RKO (cell line): ENCODE results near the gene NRG2.
A peak's percentile ranks its signal among the peaks of the same experiment; 100 is the strongest.

Experiments
- DNase-seq: peaks from one replicate; pipeline ENCODE4 v3.0.0-alpha.2; 2016; ENCODE audit warnings: low spot score

Gene NRG2

DNA sequence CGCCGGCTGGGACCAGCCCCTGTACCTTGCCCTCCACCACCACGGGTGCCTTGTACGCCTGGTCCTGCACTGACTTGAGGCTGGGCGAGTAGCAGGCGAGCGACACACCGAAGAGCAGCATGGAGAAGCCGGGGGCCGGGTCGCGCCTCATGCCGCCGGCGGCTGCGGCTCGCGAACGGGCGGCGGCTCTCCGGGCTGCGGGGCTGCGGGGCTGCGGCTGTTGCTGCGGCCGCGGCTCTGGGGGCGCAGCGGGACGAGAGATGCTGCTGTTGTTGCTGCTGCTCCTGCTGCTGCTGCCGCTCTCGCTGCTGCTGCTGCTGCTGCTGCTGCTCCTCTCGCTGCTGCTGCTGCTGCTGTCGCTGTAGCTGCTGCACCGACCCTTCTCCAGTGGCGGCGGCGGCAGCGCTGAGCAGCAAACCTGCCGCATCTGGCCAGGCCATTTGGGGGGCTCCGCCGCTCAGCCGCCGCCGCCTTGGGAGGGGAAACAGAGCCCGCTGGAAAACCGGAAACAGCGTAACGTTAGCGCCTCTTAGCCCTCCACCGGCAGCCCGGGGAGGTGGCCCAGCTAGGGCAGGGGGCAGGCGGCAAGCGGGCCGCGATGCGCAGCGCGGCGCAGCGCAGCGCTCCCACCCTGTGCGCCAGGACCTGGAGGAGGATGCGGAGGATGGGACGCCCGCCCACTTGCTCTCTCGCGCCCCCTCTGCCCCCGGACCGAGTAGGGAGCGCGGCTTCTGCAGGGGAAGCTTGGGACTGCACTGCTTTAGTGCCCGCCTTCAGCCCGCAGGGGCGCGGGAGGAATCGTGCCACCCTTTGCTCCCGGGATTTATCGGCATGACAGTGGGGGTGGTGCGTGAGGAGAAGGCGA, at the start of gene NRG2:
TSS of gene NRG2 (minus strand) at position 657 of the 865 bp plus-strand sequence.
- DNase-seq, result no peak

DNA sequence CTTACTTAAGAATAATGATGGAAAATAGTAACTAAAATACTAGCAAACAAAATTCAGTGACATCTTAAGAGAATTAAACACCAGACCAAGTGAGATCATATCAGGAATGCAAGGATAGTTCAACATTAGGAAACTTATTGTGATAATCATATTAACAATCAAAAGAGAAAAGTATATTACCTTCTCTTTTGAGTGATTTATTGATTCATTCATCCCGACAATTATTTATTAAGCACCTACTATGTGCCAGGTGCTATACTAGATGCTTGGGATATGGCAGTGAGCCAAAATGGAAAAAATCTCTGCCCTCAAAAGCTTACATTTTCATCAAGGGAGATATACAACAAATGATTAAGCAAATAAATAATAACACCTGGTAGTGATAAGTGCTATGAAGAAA, 47.2 kb upstream of the NRG2 start:
- DNase-seq, result no peak

DNA sequence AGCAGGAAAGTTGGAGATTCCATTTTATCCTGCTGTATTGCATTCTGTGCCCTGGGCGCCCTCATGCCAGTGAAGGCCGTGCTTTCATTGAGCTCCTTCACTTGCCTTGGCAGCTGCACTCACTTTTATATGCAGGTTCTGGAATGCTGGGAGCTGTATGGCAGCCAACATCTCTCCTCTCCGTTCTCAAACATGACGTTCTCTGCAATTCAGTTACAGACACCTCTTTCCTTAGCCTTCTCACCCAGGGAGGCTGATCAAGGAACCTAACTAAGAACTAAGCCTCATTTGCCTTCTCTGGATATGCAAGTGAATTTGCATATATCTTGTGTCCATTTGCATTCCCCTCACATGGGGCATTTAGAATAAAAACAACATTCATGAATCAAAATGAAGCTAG, 41.4 kb upstream of the NRG2 start:
- no peak for DNase-seq

DNA sequence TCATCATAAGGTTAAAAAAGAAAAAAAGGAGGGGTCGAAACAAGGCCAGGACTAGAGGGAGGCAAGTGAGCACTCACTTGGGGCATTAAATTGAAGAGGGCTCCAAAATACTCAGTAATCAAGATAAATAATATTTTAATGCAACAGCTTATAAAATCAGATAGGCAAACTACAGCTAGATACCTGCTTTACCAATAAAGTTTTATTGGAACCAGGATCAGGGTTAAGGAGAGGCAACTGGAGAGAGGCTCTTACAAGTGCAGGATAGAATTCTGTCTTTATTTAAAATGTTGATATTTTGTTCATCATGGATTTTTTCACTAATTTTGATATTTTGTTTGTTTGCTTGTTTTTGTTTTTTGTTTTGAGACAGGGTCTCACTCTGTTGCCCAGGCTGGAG, 40.6 kb upstream of the NRG2 start:
- DNase-seq, result no peak

DNA sequence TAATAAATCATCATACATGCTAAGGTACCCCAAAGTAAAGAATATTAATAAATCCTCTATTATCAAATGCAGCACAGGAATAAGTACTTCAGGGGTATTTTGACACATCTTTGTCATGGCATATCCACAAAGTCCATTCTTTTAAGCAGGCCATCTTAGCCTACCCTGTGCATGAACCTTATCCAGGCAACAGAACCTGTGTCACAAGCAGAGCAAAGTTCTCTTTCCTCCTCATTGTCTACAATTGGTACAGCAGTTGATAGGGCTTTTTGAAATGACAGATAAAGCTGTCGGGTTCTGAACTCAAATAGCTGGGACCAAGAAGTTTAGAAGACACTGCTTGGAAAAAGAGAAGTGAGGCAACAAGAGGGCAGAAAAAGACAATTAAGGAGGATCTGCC, 40.0 kb upstream of the NRG2 start:
- no peak for DNase-seq

DNA sequence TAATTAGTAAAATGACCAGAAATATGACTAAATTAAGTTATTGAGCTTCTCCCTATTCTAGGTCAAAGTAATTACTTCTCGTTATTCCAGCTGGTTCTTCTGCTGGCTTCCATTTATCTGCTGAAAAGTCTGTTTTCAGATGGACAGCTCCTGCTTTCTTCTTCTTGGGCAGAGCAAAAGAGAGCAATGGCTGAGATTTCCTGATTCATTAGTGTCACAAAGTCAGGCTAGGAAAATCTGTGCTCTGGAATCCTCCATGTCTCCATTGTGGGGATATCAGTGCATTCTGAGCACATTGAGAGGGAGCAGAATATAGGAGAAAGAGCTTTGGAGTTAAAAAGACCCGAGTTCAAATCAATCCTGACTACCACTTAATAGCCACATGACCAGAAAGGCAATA, 33.7 kb upstream of the NRG2 start:
- no peak for DNase-seq

DNA sequence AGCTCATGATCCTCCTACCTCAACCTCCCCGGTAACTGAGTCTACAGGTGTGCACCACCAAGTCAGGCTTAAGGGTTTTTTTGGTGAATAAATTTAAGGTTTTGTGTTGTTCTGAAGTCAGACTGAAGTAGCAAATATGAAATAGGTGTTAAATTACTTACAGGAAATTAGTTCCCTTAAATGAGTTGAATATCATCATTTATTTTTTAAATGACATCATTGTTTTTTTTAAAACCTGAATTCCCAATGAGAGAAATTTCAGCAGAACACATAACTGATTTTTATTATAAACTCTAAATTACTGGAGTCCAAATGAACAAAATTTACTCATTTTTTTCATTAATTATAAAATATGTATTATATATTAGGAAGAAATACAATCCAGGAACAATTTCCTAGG, 33.0 kb upstream of the NRG2 start:
- no peak for DNase-seq

DNA sequence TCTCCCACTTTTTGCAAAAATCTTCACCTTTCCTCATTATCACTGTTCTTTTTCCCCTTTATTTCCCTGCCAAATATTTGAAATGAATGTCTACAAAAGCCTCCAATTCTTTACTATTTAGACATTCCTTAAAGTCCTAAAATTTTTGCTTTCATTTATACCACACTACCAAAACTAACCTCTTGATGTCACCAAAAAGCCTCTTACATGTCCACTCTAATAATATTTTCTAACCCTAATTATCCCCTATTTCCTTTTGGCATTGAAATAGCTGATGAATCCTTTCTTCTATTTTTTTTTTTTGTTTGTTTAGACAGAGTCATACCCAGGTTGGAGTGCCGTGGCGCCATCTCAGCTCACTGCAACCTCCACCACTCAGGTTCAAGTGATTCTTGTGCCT, 32.3 kb upstream of the NRG2 start:
- DNase-seq, result peak; percentile 69

DNA sequence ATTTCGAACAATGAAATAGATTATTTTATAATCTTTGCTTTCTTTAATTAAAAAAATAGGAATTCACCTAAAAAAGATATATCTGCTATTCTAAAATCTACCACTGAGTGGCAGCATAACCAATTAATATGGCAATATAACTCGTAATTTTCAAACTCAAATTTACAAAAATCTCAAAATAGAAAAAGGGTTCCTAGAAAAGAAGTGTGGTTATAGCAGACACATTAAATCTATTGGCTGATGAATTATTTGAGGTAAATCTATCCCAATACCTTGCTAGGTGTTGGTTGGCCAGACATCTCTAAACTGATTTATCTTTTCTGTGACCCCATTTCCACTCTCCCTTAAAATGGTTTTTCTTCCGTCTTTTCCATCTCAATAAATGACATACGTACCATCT, 30.2 kb upstream of the NRG2 start:
- DNase-seq, result peak; percentile 42

DNA sequence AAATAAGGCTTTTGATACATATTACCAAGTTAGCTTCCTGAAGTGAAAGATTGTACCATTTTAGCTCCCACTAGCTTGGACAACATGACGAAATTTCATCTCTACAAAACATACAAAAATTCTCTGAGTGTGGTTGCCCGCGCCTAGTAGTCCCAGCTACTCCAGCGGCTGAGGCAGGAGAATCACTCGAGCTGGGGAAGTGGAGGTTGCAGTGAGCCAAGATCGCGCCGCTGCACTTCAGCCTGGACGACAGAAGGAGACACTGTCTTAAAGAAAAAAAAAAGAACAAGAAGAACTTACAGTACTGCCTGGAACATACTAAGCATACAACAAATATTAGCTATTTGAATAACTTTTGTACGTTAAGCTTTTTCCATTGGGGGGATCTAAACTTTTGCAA, 29.7 kb upstream of the NRG2 start:
- DNase-seq, result no peak

DNA sequence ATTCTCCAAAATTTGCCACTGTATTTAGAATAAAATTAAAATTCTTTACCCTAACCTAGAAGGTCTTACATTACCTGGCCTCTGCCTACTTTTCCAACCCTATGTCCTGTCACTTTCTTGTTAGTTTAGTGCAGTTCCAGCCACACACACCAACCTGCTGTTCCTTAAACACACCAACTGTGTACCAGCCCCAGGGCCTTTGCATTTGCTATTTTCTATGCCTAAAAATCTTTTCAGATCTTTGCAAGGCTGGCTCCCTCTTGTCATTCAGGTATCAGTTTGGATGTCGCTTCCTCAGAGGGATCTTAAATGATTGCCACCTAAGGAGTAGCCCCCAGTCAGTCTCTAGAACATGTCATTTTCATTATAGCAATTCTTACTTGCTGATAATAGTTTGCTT, 17.7 kb upstream of the NRG2 start:
- no peak for DNase-seq

DNA sequence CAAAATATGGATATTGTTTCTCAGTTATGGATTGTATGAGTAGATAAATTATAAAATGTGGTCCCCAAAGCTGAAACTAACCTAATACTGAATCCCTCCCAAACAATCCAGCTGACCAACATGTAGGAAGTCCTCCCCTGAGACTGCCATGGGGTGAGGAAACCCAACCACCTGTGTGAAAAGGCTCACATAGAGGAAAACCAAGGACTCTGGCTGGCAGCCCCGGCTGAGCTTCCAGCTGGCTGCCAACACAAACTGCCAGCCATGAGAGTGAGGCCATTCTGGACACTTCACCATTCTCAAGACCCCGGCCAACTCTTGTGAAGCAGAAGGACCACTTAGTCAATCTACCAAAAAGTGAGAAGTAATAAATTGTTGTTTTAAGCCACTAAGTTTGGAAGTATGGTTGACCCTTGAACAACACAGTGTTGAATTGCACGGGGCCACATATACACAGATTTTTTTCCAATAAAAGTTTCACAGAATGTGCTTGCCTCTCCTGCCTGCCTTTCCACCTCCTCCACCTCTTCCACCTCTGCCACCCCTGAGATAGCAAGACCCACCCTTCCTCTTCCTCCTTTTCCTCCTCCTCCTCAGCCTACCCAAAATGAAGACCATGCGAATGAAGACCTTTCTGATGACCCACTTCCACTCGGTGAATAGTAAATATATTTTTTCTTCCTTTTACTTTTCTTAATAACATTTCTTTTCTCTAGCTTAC, 15.3 kb upstream of the NRG2 start:
- no peak for DNase-seq

DNA sequence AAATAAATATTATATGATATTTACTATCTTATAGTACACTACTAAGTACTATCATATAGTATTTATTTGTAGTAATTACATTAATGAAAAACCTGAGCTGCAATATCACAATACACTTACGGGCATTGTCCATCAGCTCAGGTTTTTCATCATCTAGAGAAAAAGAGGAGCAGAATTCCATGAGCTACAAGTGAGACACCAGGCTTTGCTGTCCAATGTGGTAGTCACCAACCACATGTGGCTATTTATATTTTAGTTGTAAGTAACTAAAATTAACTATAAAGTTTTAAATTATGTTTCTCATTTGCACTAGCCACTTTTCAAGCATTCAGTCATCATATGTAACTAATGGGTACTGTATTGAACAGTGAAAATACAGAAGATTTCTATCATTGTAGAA, 13.8 kb upstream of the NRG2 start:
- DNase-seq, result no peak

DNA sequence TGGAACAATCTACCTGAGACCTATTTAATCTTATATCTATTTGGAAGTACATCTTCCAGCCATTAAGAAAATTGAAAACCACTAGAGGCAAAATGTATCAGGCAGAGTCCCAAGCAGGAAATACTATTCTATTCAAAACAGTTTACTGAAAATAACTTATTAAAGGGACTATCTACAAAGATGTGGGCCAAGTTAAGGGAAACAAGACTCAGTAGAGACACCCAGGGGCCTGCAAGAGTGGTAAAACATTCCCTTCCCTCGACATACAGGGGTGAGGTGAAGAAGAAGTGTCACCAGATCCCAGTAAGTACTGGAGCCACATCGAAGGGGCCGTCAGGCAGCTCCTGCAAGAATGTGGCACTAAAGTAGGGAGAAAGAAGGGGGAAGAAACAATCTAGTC, 12.1 kb upstream of the NRG2 start:
- no peak for DNase-seq

DNA sequence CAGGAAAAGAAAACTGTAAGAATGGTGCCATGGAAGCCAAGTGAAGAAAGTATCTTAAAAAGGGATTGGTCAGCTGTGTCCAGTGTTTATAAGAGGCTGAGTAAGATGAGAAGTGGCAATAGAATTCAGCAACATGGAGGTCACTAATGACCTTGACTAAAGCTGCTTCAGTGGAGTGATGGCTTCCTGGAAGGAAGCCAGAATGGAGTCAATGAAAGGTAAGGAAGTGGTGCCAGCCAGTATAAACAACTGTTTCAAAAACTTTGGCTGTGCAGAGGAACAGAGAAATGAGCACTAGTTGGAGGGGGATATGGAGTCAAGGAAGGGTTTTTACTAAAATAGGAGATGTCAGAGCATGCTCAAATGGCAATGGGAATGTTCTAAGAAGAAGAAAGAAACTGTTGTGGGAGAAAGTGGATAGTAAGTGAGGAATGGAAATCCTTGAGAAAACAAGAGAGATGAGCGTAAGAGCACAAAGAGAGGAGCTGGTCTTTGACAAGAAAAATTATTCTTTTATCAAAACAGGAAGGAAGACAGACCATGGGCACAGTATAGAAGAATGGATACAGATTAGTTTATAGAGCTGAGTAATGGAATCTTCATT, 11.1 kb upstream of the NRG2 start:
- DNase-seq, result no peak

DNA sequence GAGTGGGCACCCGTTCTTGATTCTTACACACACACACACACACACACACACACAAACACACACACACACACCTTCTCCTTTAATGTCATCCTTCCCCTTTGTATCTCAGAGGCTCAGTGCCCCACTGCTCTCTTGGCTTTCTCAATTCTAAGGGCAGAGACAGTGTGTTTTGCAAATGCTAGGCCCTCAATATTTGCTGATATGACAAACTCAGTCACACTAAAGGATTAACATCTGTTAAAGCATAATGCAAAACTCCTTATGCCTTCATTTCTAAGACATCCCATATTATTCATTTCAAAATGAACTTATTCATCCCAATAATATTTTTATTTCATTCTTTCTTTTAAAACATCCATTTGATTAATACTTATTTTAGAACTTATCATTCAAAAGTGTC, 8.9 kb upstream of the NRG2 start:
- no peak for DNase-seq

DNA sequence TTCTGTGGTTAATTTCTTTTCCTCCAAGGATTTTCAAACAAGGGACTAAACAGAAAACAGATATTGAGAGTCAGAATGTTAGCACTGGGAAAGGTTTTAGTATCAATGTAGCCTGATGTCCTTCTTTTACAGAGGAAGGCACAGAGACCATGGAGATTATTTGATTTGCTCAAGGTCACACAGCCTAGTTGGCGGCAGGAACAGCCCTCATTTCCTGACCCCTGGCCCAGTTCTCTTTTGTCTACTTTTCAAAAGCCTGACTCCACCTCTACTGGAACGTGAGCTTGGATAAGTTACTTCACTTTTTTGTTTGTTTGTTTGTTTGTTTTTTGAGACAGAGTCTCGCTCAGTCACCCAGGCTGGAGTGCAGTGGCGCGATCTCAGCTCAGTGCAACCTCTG, 6.6 kb upstream of the NRG2 start:
- DNase-seq, result no peak

DNA sequence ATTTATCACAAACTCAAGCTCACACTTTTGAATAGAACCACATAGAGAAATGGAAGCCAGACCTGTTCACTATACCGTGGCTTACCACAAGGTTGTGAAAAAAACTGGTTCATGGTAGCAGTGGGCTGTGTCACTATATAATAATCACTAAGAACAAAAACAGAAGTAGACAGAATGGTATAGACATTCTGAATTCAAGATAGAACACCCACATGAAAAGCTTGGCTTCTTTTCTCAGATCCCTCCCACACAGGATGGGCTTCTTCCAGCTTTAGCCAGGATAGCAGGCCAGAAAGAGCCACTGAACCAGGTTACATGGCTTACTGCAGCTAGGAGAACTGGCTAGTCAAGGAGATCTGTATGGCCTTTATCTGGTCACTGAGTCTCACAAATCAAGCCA, 6.1 kb upstream of the NRG2 start:
- DNase-seq, result no peak

DNA sequence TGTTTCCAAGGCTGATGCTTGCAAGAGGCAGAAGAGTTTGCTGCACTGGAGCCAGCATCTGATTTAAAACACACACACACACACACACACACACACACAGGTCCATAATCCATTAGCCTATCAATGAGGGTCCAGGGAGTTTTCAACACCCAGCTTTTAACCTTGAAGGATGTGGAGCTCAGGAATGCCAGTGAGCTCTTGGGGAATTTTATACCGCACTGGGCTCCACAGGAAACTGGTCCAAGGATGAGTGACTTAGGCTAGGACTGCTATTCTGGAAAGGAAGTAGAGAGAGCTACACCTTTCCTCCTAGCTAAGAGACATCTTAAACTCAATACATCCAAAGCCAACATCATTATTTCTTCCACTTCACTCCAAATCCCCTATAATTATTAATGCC, 942 bp upstream of the NRG2 start:
- DNase-seq, result no peak

DNA sequence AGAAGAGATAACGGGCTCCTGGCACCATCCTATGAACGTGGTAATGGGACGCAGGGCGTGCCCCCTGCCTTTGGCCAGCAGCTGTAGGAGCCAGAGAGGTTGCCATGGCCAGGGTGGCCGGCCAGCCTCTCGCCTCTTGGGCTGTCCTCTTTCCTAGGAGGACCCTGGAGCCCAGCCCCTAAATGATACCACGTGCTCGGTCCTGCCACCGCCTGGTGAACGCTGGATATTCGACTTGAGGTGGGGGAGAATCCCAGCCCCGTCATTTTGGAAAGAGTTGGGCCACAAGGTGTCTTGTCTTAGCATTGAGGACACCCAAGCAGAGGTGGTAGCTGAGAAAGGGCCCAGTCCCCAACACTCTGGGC, 391 bp upstream of the NRG2 start:
- DNase-seq, result no peak

DNA sequence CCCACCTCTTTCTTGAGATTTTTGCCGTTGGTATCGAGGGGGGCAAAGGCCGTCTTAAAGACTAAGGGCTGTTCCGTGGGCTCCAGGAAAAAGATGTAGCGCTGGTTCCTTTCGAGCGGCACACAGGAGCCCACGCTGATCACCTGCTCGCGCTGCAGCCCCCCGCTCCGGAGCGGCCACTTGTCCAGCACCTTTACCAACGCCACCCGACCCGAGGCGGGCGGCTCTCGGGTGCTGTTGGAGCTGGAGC, 781 bp downstream of the NRG2 start:
- no peak for DNase-seq

DNA sequence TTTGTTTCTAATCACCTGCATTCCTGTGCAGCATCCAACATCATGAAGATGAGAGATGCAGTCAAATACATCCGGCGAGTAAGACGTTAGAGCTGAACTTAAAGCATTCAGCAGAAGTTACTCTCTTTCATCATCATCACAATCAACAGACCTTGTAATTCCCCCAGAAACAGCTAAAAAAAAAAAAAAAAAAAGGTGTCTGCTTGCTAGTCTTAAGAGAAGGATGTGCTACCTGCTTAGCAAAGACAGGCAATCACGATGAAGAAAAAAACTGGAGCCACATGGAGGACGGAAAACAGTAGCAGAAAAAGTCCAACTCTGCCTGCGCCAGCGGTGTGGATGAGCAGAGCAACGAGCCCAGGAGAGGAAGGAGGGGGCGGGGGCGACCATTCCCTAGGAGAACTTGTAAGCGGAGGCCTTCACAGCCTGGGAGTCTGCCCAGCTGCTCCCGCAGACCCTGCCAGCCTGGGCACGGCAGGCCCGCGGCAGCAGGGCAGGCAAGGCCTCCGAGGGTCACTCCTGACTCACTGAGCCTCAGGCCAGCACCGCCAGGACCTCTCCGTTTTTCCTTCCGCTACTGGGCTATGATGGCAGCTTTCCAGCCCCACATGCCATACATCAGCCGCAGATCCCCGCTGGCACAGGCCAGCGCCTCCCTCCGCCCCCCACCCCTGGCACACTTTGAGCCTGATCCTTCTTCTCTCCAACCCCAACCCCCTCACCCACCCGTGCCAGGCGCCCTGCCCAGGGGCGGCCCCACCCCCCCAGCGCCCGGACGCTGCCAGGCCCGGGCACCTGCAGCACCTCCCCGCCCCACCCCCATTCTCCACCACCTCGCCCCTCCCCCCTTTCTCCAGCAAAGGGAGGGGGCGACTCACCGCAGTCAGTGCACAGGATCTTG, 1.4 kb downstream of the NRG2 start:
- DNase-seq, result no peak

DNA sequence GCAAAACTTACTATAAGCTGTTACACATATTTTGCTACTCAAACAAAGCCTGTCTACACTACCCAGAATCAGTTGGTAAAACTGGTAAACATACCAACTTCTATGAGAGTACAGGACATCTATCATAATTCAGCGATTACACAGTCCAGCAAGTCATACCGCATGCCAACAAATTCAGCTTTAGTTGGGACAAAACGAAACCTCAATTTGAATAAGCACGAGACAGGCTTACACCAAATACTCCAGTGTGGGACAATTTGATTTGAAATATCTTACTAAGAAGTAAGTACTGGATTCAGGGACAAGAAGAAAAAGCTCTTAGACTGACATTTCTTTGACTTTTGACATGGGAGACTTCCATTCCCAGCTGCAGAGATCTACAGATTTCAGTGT, 2.0 kb downstream of the NRG2 start:
- no peak for DNase-seq
